Measurements from ENCODE around the gene ELN.
"Not testable (repeated sequence)": the region's sequence is repeated elsewhere in the genome, so short reads cannot be mapped to it uniquely, and the experiment has no call there.

DNA sequence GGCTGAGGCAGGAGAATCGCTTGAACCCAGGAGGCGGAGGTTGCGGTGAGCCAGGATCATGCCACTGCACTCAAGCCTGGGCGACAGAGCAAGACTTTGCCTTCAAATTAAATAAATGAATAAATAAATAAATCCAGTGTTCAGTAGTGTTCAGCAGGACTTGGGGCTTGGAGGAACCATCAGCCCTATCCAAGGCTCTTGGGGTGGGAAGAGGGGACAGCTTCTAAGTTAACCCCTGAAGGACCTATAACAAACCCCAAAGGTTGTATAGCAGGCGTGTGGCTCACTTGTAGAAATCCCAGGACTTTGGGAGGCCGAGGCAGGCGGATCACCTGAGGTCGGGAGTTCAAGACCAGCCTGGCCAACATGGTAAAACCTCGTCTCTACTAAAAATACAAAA lies 48.3 kb upstream of the ELN start:
- TF ChIP-seq CTCF, EP300 (IDR thresholded peaks at IDR 0.05): not testable (repeated sequence)

All from esophagus muscularis mucosa (tissue), 3 donors.